HCT116 (cell line): ENCODE data around the gene FBN1. TPM values are rescaled to one million over a fixed set of nuclear protein-coding genes. Genes with fewer than 3 reads are reported as not detected.

Source experiments
- ATAC-seq: fragments of 200-7000 bp; cut with Tn5 transposase; 2 replicates; pipeline ENCODE4 v1.9.1; 2020; ENCODE audit warnings: mild to moderate bottlenecking, moderate library complexity
- BruUV-seq: library from RNA; stranded (reverse); fragments of 400-500 nt; replicated peaks from 2 replicates; lab custom pipeline; 2021; lab: Mats Ljungman, UMichigan
- CTCF ChIA-PET: fragments of 300-600 bp; sonication (Branson Sonifier 250); formaldehyde crosslinking; loops from one replicate; lab custom pipeline; 2021; ENCODE audit warnings: antibody characterized with exemption; lab: Charles Lee
- POLR2A ChIA-PET: fragments of 300-600, 350-600 bp; sonication (Branson Sonifier 250); formaldehyde crosslinking; loops from one replicate; lab custom pipeline; 2021; ENCODE audit warnings: antibody characterized with exemption; lab: Charles Lee
- RAD21 ChIA-PET, 2 experiments: fragments of 300-600 bp; sonication (Branson Sonifier 250); formaldehyde crosslinking; loops; one replicate each; lab custom pipeline; 2023; ENCODE audit warnings: low total read pairs in 2 of 2; ENCODE audit not compliant: uncharacterized antibody in 2 of 2, unreplicated experiment in 2 of 2, low non-redundant PET in 1 of 2; lab: Charles Lee
- DNase-seq: peaks from one replicate; pipeline ENCODE4 v3.0.0-alpha.2; 2010; ENCODE audit warnings: low read depth, low spot score
- H2AFZ ChIP-seq: fragments of 200-600 bp; shearing (Covaris generic), sonication (generic); 2 replicates; pipeline ENCODE4 v1.6.1; 2017; ENCODE audit warnings: low read depth, mixed run types, mixed read lengths, antibody characterized with exemption, low read length; ENCODE audit not compliant: poor library complexity, severe bottlenecking
- H3K27ac ChIP-seq: 2 replicates; pipeline ENCODE4 v1.5.1; 2012; ENCODE audit warnings: low read depth, low read length
- H3K27me3 ChIP-seq: fragments of 200-600 bp; sonication (generic); 2 replicates; pipeline ENCODE4 v1.6.1; 2016; ENCODE audit warnings: mixed run types, low read length, mixed read lengths; ENCODE audit not compliant: insufficient read depth
- H3K36me3 ChIP-seq, 2 experiments: fragments of 200-500 bp in 1 of 2; fragments of 200-600 bp in 1 of 2; sonication (Bioruptor generic) in 1 of 2; sonication (generic) in 1 of 2; 2 replicates each; pipeline versions ENCODE4 v1.5.1 to v1.6.1; 2014 to 2016; ENCODE audit warnings: low read length in 2 of 2, inconsistent platforms in 1 of 2, mixed read lengths in 1 of 2, mixed run types in 1 of 2; ENCODE audit not compliant: insufficient read depth in 2 of 2, control insufficient read depth in 1 of 2
- H3K4me1 ChIP-seq, 2 experiments: fragments of 200-600 bp in 1 of 2; sonication (generic) in 1 of 2; 2 replicates each; pipeline versions ENCODE4 v1.5.1 to v1.6.1; 2012 to 2017; ENCODE audit warnings: low read length in 2 of 2, inconsistent platforms in 1 of 2, mild to moderate bottlenecking in 1 of 2, mixed read lengths in 1 of 2, mixed run types in 1 of 2, moderate library complexity in 1 of 2; ENCODE audit not compliant: insufficient read depth in 2 of 2, control insufficient read depth in 1 of 2
- H3K4me2 ChIP-seq: fragments of 200-600 bp; sonication (generic); 2 replicates; pipeline ENCODE4 v1.6.1; 2017; ENCODE audit warnings: mixed run types, low read length, mixed read lengths
- H3K4me3 ChIP-seq, 2 experiments: fragments of 200-600 bp in 1 of 2; sonication (generic) in 1 of 2; replicated peaks in 1 of 2; 2 replicates each; pipeline ENCODE4 v1.5.1; 2011 to 2016; ENCODE audit warnings: low read length in 2 of 2, control low read depth in 1 of 2, low read depth in 1 of 2, mild to moderate bottlenecking in 1 of 2, mixed read lengths in 1 of 2, mixed run types in 1 of 2
- H3K79me2 ChIP-seq: fragments of 200-600 bp; sonication (generic); 2 replicates; pipeline ENCODE4 v1.6.1; 2017; ENCODE audit warnings: mild to moderate bottlenecking, mixed run types, low read length, moderate library complexity, mixed read lengths; ENCODE audit not compliant: insufficient read depth
- H3K9ac ChIP-seq: fragments of 200-600 bp; sonication (generic); 2 replicates; pipeline ENCODE4 v1.6.1; 2016; ENCODE audit warnings: low read length, mixed read lengths
- H3K9me2 ChIP-seq: fragments of 200-600 bp; sonication (generic), shearing (Covaris generic); 2 replicates; pipeline ENCODE4 v1.6.1; 2017; ENCODE audit warnings: mixed run types, mild to moderate bottlenecking, moderate library complexity; ENCODE audit not compliant: insufficient read depth
- H3K9me3 ChIP-seq, 2 experiments: fragments of 200-500 bp in 1 of 2; fragments of 200-600 bp in 1 of 2; sonication (Bioruptor generic) in 1 of 2; sonication (generic) in 1 of 2; 2 replicates each; pipeline ENCODE4 v1.6.1; 2014 to 2017; ENCODE audit warnings: low read length in 2 of 2, mixed read lengths in 2 of 2, inconsistent platforms in 1 of 2, low read depth in 1 of 2, mild to moderate bottlenecking in 1 of 2, mixed run types in 1 of 2, moderate library complexity in 1 of 2; ENCODE audit not compliant: control insufficient read depth in 1 of 2, insufficient read depth in 1 of 2
- H4K20me1 ChIP-seq: fragments of 200-600 bp; sonication (generic), shearing (Covaris generic); 2 replicates; pipeline ENCODE4 v1.6.1; 2017; ENCODE audit warnings: mixed run types, mild to moderate bottlenecking, moderate library complexity; ENCODE audit not compliant: insufficient read depth
- CBX3 ChIP-seq: IDR thresholded peaks from 2 replicates; pipeline ENCODE4 v1.6.1; 2012; ENCODE audit warnings: low read depth
- CEBPB ChIP-seq: IDR thresholded peaks from 2 replicates; pipeline ENCODE4 v1.6.1; 2012; ENCODE audit warnings: low read depth
- CTCF ChIP-seq, 3 experiments: fragments of 200-600 bp in 1 of 3; sonication (generic) in 1 of 3; IDR thresholded peaks in 2 of 3; conservative IDR thresholded peaks in 1 of 3; 2 replicates each; pipeline ENCODE4 v1.5.1; 2012 to 2017; ENCODE audit warnings: low read depth in 2 of 3, low read length in 2 of 3, antibody characterized with exemption in 1 of 3, borderline replicate concordance in 1 of 3, control low read depth in 1 of 3, mild to moderate bottlenecking in 1 of 3, mixed read lengths in 1 of 3, mixed run types in 1 of 3, moderate library complexity in 1 of 3; ENCODE audit not compliant: insufficient read depth in 1 of 3
- EGR1 ChIP-seq: IDR thresholded peaks from 2 replicates; pipeline ENCODE4 v1.6.1; 2012; ENCODE audit warnings: low read depth
- ELF1 ChIP-seq: IDR thresholded peaks from 2 replicates; pipeline ENCODE4 v1.6.1; 2012; ENCODE audit warnings: low read depth, borderline replicate concordance
- EZH2 ChIP-seq: fragments of 200-600 bp; sonication (generic); IDR thresholded peaks from 2 replicates; pipeline ENCODE4 v1.6.1; 2017; ENCODE audit warnings: antibody characterized with exemption, mixed run types
- EZH2phosphoT487 ChIP-seq: fragments of 200-600 bp; IDR thresholded peaks from 2 replicates; pipeline ENCODE4 v1.6.1; 2018; ENCODE audit warnings: antibody characterized with exemption, borderline replicate concordance
- FOSL1 ChIP-seq: IDR thresholded peaks from 2 replicates; pipeline ENCODE4 v1.6.1; 2012; ENCODE audit warnings: low read depth
- JUND ChIP-seq: IDR thresholded peaks from 2 replicates; pipeline ENCODE4 v1.6.1; 2012
- POLR2A ChIP-seq: IDR thresholded peaks from 2 replicates; pipeline ENCODE4 v1.7.0; 2011; ENCODE audit warnings: borderline replicate concordance; ENCODE audit not compliant: insufficient read depth, insufficient read length; ENCODE audit errors: extremely low read depth
- POLR2AphosphoS5 ChIP-seq: IDR thresholded peaks from 2 replicates; pipeline ENCODE4 v1.6.1; 2011; ENCODE audit warnings: mild to moderate bottlenecking, low read depth, low read length, moderate library complexity
- RAD21 ChIP-seq: IDR thresholded peaks from 2 replicates; pipeline ENCODE4 v1.6.1; 2012; ENCODE audit warnings: low read depth, mild to moderate bottlenecking
- SIN3A ChIP-seq: IDR thresholded peaks from 2 replicates; pipeline ENCODE4 v1.6.1; 2012; ENCODE audit warnings: low read depth
- SP1 ChIP-seq: IDR thresholded peaks from 2 replicates; pipeline ENCODE4 v1.6.1; 2012; ENCODE audit warnings: low read depth
- SRF ChIP-seq: IDR thresholded peaks from 2 replicates; pipeline ENCODE4 v1.6.1; 2012; ENCODE audit warnings: low read depth
- ZFX ChIP-seq: fragments of 450-650 bp; IDR thresholded peaks from 2 replicates; pipeline ENCODE4 v1.6.1; 2017
- intact Hi-C: fragments of 100-400 bp; cut with micrococcal nuclease; formaldehyde crosslinking; loops from 2 replicates; pipeline ENCODE4 v1.10.0; 2022
- total RNA-seq: library from RNA; stranded (reverse); gene quantifications from one replicate; pipeline ENCODE4 v1.2.1, GENCODE V29; 2021; ENCODE audit not compliant: unreplicated experiment
- TF ChIP-seq, protein P1 (sequence below): IDR thresholded peaks from 2 replicates; pipeline ENCODE4 v1.6.1; 2012
- TF ChIP-seq, protein P2 (sequence below): IDR thresholded peaks from 2 replicates; pipeline ENCODE4 v1.6.1; 2011; ENCODE audit warnings: mild to moderate bottlenecking, low read length, moderate library complexity; ENCODE audit not compliant: insufficient replicate concordance; ENCODE audit errors: extremely low read depth

FBN1 gene
- total RNA-seq, 1 experiment from 2014 or later, result 1.7 TPM

- Histone ChIP-seq H3K27me3 (no peaks in the 10 kb centered on the region), H3K4me2 (no peak overlapping the region), H3K9ac (no peak overlapping the region), H3K79me2 (no peaks in the 10 kb centered on the region), H3K4me1 (peaks cover 10 to 40% of the 10 kb centered on the region in 2 experiments; a peak in 2 of 4 replicates), H3K27ac (no peak overlapping the region), H3K9me2 (no peaks in the 10 kb centered on the region; the same call in 1 of the 2 replicates), H2AFZ (no peak overlapping the region), H3K4me3 (no peak overlapping the region), H3K9me3 (no peaks in the 10 kb centered on the region), H3K36me3 (no peaks in the 10 kb centered on the region), H4K20me1 (no peaks in the 10 kb centered on the region)
- POLR2A ChIA-PET, result no interaction called here
- BruUV-seq, result no TSS peak
- no peak for DNase-seq
- ATAC-seq, result no peak
- CTCF ChIA-PET, result no interaction called here
- intact Hi-C loops, result no loop called here
- RAD21 ChIA-PET, result no interaction called here
- TF ChIP-seq FOSL1 (no peak), EZH2 (no peak), JUND (no peak), EGR1 (no peak), SP1 (no peak), CEBPB (no peak), SIN3A (no peak), RAD21 (no peak), CBX3 (no peak), SRF (no peak), ELF1 (no peak), POLR2A (no peak), ZFX (no peak), POLR2AphosphoS5 (no peak), CTCF (IDR thresholded peaks at IDR 0.05 in 2 of 3, conservative IDR thresholded peaks at IDR 0.05 in 1 of 3; ENCODE audit: borderline replicate concordance in 1 of 3, insufficient read depth in 1 of 3, low read depth in 2 of 3, low read length in 2 of 3) (no peak), EZH2phosphoT487 (no peak)
- TF ChIP-seq, protein P1, sequence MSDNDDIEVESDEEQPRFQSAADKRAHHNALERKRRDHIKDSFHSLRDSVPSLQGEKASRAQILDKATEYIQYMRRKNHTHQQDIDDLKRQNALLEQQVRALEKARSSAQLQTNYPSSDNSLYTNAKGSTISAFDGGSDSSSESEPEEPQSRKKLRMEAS, result no peak
- TF ChIP-seq, protein P2, sequence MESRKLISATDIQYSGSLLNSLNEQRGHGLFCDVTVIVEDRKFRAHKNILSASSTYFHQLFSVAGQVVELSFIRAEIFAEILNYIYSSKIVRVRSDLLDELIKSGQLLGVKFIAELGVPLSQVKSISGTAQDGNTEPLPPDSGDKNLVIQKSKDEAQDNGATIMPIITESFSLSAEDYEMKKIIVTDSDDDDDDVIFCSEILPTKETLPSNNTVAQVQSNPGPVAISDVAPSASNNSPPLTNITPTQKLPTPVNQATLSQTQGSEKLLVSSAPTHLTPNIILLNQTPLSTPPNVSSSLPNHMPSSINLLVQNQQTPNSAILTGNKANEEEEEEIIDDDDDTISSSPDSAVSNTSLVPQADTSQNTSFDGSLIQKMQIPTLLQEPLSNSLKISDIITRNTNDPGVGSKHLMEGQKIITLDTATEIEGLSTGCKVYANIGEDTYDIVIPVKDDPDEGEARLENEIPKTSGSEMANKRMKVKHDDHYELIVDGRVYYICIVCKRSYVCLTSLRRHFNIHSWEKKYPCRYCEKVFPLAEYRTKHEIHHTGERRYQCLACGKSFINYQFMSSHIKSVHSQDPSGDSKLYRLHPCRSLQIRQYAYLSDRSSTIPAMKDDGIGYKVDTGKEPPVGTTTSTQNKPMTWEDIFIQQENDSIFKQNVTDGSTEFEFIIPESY, result no peak
Observed at GRCh38 chr15:48423342-48423741, 222.2 kb downstream of the FBN1 start.
